ENCODE results near the gene CALHM4. TPM values are rescaled to one million over a fixed set of nuclear protein-coding genes. Genes with fewer than 3 reads are reported as not detected.

CALHM4 gene
- total and polyA plus RNA-seq, 2 of the 13 experiments (the other 11 are each of a cell fraction or from before 2014, with no cell fraction given) = not detected

DNA sequence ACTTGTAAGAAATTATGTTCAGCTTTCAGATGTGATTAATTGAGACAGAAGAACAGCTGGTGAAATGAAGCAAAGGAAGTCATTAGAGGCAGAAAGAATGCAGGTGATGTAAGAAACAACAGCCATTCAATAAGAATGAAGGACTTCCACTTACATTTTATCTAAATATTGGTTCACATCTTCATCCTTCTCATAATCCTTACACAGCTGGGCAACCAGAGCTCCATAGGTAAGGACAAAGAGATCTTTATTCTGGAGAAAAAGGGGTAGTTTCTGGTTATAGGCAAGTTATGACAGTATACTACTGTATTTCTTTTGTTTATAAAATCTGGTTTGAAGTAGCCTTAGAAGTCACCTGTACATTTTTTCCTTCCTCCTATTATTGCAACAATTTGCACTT is 10.4 kb upstream of the CALHM4 start (continued):
- TF ChIP-seq ZNF333 (CRISPR knock-in tag; IDR thresholded peaks at IDR 0.05; ENCODE audit: borderline replicate concordance) = no peak
- TF ChIP-seq, protein P1, sequence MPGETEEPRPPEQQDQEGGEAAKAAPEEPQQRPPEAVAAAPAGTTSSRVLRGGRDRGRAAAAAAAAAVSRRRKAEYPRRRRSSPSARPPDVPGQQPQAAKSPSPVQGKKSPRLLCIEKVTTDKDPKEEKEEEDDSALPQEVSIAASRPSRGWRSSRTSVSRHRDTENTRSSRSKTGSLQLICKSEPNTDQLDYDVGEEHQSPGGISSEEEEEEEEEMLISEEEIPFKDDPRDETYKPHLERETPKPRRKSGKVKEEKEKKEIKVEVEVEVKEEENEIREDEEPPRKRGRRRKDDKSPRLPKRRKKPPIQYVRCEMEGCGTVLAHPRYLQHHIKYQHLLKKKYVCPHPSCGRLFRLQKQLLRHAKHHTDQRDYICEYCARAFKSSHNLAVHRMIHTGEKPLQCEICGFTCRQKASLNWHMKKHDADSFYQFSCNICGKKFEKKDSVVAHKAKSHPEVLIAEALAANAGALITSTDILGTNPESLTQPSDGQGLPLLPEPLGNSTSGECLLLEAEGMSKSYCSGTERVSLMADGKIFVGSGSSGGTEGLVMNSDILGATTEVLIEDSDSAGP (CRISPR knock-in tag; IDR thresholded peaks at IDR 0.05; ENCODE audit: borderline replicate concordance) = no peak

DNA sequence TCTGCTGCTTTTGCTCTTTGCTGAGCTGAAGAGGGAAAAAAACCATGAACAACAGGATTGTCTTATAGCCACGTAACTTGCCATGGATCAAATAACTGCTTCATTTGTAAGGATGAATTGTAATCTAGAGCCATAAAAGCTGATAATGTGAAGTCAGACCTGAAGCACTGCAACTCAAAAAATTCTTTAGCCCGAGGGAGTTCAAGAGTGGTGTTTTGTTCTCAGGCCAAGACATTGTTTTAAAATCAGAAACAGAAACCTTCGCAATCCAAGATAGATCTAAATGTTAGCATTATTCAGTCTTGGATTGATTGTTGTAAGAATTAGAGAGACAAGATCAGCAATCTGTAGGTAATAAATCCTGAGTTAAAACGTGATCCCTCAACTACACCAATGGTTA is 7.9 kb upstream of the CALHM4 start, which contains the start of gene TRAPPC3L:
Gene TRAPPC3L (minus strand): TSS at position 34 of the 400 bp plus-strand sequence. CDS start 170 bp downstream, outside the sequence.
- TF ChIP-seq PCBP1 (IDR thresholded peaks at IDR 0.05; ENCODE audit: borderline replicate concordance, low read depth, low read length) (no peak), SYNCRIP (IDR thresholded peaks at IDR 0.05; ENCODE audit: insufficient read depth, low read depth, low read length) (no peak), ZNF713 (CRISPR knock-in tag; IDR thresholded peaks at IDR 0.05) (no peak), SOX13 (IDR thresholded peaks at IDR 0.05) (no peak), SOX13 (CRISPR knock-in tag; conservative IDR thresholded peaks at IDR 0.05 in 1 of 2, IDR thresholded peaks at IDR 0.05 in 1 of 2) (no peak), KAT2B (IDR thresholded peaks at IDR 0.05; ENCODE audit: borderline replicate concordance, low read depth, low read length) (no peak), ZNF629 (CRISPR knock-in tag; conservative IDR thresholded peaks at IDR 0.05) (no peak)
- TF ChIP-seq, protein P2, sequence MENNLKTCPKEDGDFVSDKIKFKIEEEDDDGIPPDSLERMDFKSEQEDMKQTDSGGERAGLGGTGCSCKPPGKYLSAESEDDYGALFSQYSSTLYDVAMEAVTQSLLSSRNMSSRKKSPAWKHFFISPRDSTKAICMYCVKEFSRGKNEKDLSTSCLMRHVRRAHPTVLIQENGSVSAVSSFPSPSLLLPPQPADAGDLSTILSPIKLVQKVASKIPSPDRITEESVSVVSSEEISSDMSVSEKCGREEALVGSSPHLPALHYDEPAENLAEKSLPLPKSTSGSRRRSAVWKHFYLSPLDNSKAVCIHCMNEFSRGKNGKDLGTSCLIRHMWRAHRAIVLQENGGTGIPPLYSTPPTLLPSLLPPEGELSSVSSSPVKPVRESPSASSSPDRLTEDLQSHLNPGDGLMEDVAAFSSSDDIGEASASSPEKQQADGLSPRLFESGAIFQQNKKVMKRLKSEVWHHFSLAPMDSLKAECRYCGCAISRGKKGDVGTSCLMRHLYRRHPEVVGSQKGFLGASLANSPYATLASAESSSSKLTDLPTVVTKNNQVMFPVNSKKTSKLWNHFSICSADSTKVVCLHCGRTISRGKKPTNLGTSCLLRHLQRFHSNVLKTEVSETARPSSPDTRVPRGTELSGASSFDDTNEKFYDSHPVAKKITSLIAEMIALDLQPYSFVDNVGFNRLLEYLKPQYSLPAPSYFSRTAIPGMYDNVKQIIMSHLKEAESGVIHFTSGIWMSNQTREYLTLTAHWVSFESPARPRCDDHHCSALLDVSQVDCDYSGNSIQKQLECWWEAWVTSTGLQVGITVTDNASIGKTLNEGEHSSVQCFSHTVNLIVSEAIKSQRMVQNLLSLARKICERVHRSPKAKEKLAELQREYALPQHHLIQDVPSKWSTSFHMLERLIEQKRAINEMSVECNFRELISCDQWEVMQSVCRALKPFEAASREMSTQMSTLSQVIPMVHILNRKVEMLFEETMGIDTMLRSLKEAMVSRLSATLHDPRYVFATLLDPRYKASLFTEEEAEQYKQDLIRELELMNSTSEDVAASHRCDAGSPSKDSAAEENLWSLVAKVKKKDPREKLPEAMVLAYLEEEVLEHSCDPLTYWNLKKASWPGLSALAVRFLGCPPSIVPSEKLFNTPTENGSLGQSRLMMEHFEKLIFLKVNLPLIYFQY (CRISPR knock-in tag; IDR thresholded peaks at IDR 0.05; ENCODE audit: borderline replicate concordance) = no peak
- no peaks in the 10 kb centered on the region for H4K20me1 ChIP-seq (ENCODE audit: insufficient read depth, low read length)
- in situ Hi-C loops (cut with HindIII; ENCODE audit: extremely low pct_ligation_motif_present, low pct_unique_long_range_greater_than_20kb) = no loop called here
- CTCF ChIA-PET (ENCODE audit: low intra/inter-chr PET ratio, low total read pairs) = no interaction called here
- no peaks in the 10 kb centered on the region for H3K36me3 ChIP-seq (replicated peaks in 1 of 2; ENCODE audit: control insufficient read depth in 1 of 2, insufficient read depth in 2 of 2, low read length in 2 of 2)
- BruUV-seq (replicated peaks) = no TSS peak
- FAIRE-seq (no peak), DNase-seq (ENCODE audit: low spot score) (no peak), ATAC-seq (no peak)
- intact Hi-C loops (cut with micrococcal nuclease; ENCODE audit: unreplicated experiment) = no loop called here
- no peak within 1 kb of the TSS for H3K27ac ChIP-seq (ENCODE audit: extremely low read length, insufficient read depth, low read length)
- no peak within 1 kb of the TSS for H3K9ac ChIP-seq (ENCODE audit: insufficient read depth, low read depth, low read length)
- H3K27me3 ChIP-seq (ENCODE audit: control insufficient read depth in 1 of 2, insufficient read depth in 2 of 2, low read length in 2 of 2) = peaks cover 0 to 10% of the 10 kb centered on the region in 2 experiments; a peak in 1 of 5 replicates
- no peak within 1 kb of the TSS for H3K4me2 ChIP-seq (ENCODE audit: low read depth, low read length)
- WGBS (ENCODE audit: low lambda C conversion rate) = 22% methylated on average over 4 of the region's 4 CpGs
- no peaks in the 10 kb centered on the region for H3K9me3 ChIP-seq (ENCODE audit: low read length)
- POLR2A ChIA-PET = no interaction called here
- no peaks in the 10 kb centered on the region for H3K79me2 ChIP-seq (ENCODE audit: insufficient read depth, low read length)
- H3K4me3 ChIP-seq (replicated peaks in 1 of 3; ENCODE audit: insufficient read depth in 1 of 3, low read depth in 2 of 3, low read length in 3 of 3) = no peak within 1 kb of the TSS
- H2AFZ ChIP-seq (ENCODE audit: low read length) = no peak within 1 kb of the TSS
- peaks cover 8% of the 10 kb centered on the region for H3K4me1 ChIP-seq (ENCODE audit: insufficient read depth, low read length)
